Measurements from ENCODE around the gene MYO1A.
"Not testable (repeated sequence)": the region's sequence is repeated elsewhere in the genome, so short reads cannot be mapped to it uniquely, and the experiment has no call there.

MYO1A gene

DNA sequence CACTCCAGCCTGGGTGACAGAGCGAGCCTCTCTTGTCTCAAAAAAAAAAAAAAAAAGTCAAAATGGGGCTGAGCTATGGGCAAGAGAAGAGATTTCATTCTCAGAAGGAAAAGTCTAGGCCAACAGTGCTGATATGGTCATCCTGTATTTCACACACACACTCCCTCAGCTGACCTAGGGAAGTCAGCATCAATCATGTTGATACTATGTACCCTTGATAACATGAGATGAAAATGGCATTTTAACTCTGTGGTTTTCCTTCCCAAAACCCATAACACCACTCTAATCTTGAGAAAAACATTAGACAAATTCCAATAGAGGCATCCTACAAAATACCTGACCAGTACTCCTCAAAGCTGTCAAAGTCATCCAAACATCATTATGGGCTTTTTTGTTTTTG is 30.9 kb upstream of the MYO1A start:
- no peaks in the 10 kb centered on the region for H3K27me3 ChIP-seq (replicated peaks; ENCODE audit: control insufficient read depth, insufficient read depth, low read length)
- H3K4me3 ChIP-seq (replicated peaks; ENCODE audit: low read depth, low read length): no peak overlapping the region
- H3K36me3 ChIP-seq (ENCODE audit: control insufficient read depth, insufficient read depth, low read length): peaks cover 2% of the 10 kb centered on the region; the same call in 1 of the 2 replicates
- no peak for DNase-seq (ENCODE audit: extremely low read depth, insufficient read length)
- TF ChIP-seq CTCF (IDR thresholded peaks at IDR 0.05; ENCODE audit: insufficient read depth, low read length, poor library complexity, severe bottlenecking): no peak

- H3K4me3 ChIP-seq (replicated peaks; ENCODE audit: low read depth, low read length): no peak overlapping the region
- no peak for DNase-seq (ENCODE audit: extremely low read depth, insufficient read length)
- no peak for TF ChIP-seq CTCF (IDR thresholded peaks at IDR 0.05; ENCODE audit: insufficient read depth, low read length, poor library complexity, severe bottlenecking)
- H3K36me3 ChIP-seq (ENCODE audit: control insufficient read depth, insufficient read depth, low read length): peaks cover 2% of the 10 kb centered on the region; the same call in 1 of the 2 replicates
- no peaks in the 10 kb centered on the region for H3K27me3 ChIP-seq (replicated peaks; ENCODE audit: control insufficient read depth, insufficient read depth, low read length)
These were observed 29.9 kb upstream of the MYO1A start for GRCh38 chr12:57079821-57080220.

GRCh38 chr12:57078519-57079404 is 28.8 kb upstream of the MYO1A start, which contains the start of gene NEMP1:
Gene NEMP1, minus strand, starts transcription at chr12:57078791. Its CDS starts 46 bp downstream, at chr12:57078745.
- Histone ChIP-seq H3K4me3 (replicated peaks; ENCODE audit: low read depth, low read length) (peak within 1 kb of the TSS; percentile 95), H3K36me3 (ENCODE audit: control insufficient read depth, insufficient read depth, low read length) (peaks cover 2% of the 10 kb centered on the region; the same call in 1 of the 2 replicates), H3K27me3 (replicated peaks; ENCODE audit: control insufficient read depth, insufficient read depth, low read length) (no peaks in the 10 kb centered on the region)
- TF ChIP-seq CTCF (IDR thresholded peaks at IDR 0.05; ENCODE audit: insufficient read depth, low read length, poor library complexity, severe bottlenecking): no peak
- peak; percentile 92 for DNase-seq (ENCODE audit: extremely low read depth, insufficient read length)

GRCh38 chr12:57073566-57074450 is 23.9 kb upstream of the MYO1A start:
- H3K36me3 ChIP-seq (ENCODE audit: control insufficient read depth, insufficient read depth, low read length): not testable (repeated sequence)

DNA sequence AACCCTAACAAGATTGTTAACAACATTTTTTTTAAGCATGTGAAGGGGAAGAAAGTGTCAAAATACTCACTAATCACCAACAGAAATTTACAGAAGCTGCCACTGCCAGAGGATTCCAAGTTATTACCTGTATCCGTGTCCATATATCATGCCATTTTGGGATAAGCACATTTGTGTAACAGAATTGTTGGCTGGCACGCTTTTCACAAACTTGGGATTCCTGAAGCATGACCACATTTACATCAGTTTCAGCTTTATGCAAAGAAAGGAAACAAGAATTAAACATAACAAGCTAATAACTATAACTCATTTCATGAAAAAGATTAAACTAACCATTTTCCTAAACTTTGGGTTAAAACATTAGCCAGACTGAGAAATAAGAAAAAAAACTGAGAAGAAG is 22.7 kb upstream of the MYO1A start:
- H3K27me3 ChIP-seq (replicated peaks; ENCODE audit: control insufficient read depth, insufficient read depth, low read length): no peaks in the 10 kb centered on the region
- DNase-seq (ENCODE audit: extremely low read depth, insufficient read length): no peak
- H3K4me3 ChIP-seq (replicated peaks; ENCODE audit: low read depth, low read length): no peak overlapping the region
- peaks cover 2% of the 10 kb centered on the region for H3K36me3 ChIP-seq (ENCODE audit: control insufficient read depth, insufficient read depth, low read length)
- no peak for TF ChIP-seq CTCF (IDR thresholded peaks at IDR 0.05; ENCODE audit: insufficient read depth, low read length, poor library complexity, severe bottlenecking)

More at GRCh38 chr12:57073566-57074450, 23.9 kb upstream of the MYO1A start:
- not testable (repeated sequence) for H3K4me3 ChIP-seq (replicated peaks; ENCODE audit: low read depth, low read length); H3K27me3 ChIP-seq (replicated peaks; ENCODE audit: control insufficient read depth, insufficient read depth, low read length); DNase-seq (ENCODE audit: extremely low read depth, insufficient read length)

GRCh38 chr12:57069523-57069922 is 19.6 kb upstream of the MYO1A start:
- TF ChIP-seq CTCF (IDR thresholded peaks at IDR 0.05; ENCODE audit: insufficient read depth, low read length, poor library complexity, severe bottlenecking): peak; percentile 73
- H3K36me3 ChIP-seq (ENCODE audit: control insufficient read depth, insufficient read depth, low read length): no peaks in the 10 kb centered on the region; the same call in none of the 2 replicates
- no peaks in the 10 kb centered on the region for H3K27me3 ChIP-seq (replicated peaks; ENCODE audit: control insufficient read depth, insufficient read depth, low read length)
- H3K4me3 ChIP-seq (replicated peaks; ENCODE audit: low read depth, low read length): no peak overlapping the region
- no peak for DNase-seq (ENCODE audit: extremely low read depth, insufficient read length)
